ENCODE measurements around the gene LDLRAD2. TPM values are rescaled to one million over a fixed set of nuclear protein-coding genes. Genes with fewer than 3 reads are reported as not detected.

Gene LDLRAD2
- total and polyA plus RNA-seq, 9 of the 15 experiments (the other 6 are each of a cell fraction or from before 2014, with no cell fraction given) = 0.45 to 0.48 TPM; not detected in 7

- TF ChIP-seq KLF6 (CRISPR knock-in tag; IDR thresholded peaks at IDR 0.05; ENCODE audit: borderline replicate concordance) = peak; percentile 78; the same call in 1 of the 2 replicates
- peak; percentile 95 for TF ChIP-seq MAX (CRISPR knock-in tag; IDR thresholded peaks at IDR 0.05)
- TF ChIP-seq ESRRA (IDR thresholded peaks at IDR 0.05; ENCODE audit: borderline replicate concordance, low read depth) = no peak
- TF ChIP-seq DLX4 (CRISPR knock-in tag; IDR thresholded peaks at IDR 0.05) = no peak
- no peak for TF ChIP-seq FOXK2 (conservative IDR thresholded peaks at IDR 0.05 in 1 of 2, IDR thresholded peaks at IDR 0.05 in 1 of 2; ENCODE audit: low read depth in 2 of 2)
- no peak for TF ChIP-seq TAF9B (IDR thresholded peaks at IDR 0.05; ENCODE audit: partially characterized antibody)
- no peak for TF ChIP-seq CHD7 (IDR thresholded peaks at IDR 0.05; ENCODE audit: low read depth, low read length)
- no peak for TF ChIP-seq ARID2 (IDR thresholded peaks at IDR 0.05)
- no peak for TF ChIP-seq TAF7 (tag; IDR thresholded peaks at IDR 0.05)
- TF ChIP-seq STAT5A (IDR thresholded peaks at IDR 0.05; ENCODE audit: borderline replicate concordance, low read length) = no peak
- TF ChIP-seq ARID3B (CRISPR knock-in tag; IDR thresholded peaks at IDR 0.05; ENCODE audit: borderline replicate concordance) = no peak
- no peak for TF ChIP-seq NR0B1 (IDR thresholded peaks at IDR 0.05; ENCODE audit: partially characterized antibody)
- peak; percentile 25; the same call in 1 of the 2 replicates for TF ChIP-seq MYC (IDR thresholded peaks at IDR 0.05; ENCODE audit: low read depth, low read length)
- no peak for TF ChIP-seq MYC (CRISPR knock-in tag; IDR thresholded peaks at IDR 0.05; ENCODE audit: borderline replicate concordance, low read depth)
Observed at GRCh38 chr1:21853131-21853427, 41.0 kb downstream of the LDLRAD2 start (continued).

Measured in K562 (cell line).